HG02623 (cell line): ENCODE data around the gene OTOS.

ENCODE experiments used
- ATAC-seq: cut with Tn5 transposase; IDR thresholded peaks from one replicate; pipeline ENCODE4 v1.9.1; 2021; ENCODE audit warnings: moderate library complexity; ENCODE audit not compliant: unreplicated experiment

The OTOS gene

DNA sequence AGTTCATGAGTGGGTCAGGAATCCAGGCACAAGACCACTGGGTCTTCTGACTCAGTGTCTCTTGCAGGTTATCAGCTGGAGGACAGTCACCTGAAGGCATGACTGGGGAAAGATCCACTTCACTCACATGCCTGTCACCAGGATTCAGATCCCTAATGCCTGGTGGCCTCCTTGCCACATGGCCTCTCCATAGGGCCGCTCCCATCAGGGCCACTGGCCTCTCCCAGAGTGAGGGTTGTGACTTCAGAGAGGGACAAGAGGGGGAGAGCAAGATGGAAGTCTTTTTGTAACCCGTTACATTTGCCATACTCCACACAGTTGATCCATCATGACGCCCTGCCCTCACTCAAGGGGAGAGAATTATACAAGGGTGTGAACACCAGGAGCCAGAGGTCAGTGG, 13.0 kb upstream of the OTOS start:
- no peak for ATAC-seq

DNA sequence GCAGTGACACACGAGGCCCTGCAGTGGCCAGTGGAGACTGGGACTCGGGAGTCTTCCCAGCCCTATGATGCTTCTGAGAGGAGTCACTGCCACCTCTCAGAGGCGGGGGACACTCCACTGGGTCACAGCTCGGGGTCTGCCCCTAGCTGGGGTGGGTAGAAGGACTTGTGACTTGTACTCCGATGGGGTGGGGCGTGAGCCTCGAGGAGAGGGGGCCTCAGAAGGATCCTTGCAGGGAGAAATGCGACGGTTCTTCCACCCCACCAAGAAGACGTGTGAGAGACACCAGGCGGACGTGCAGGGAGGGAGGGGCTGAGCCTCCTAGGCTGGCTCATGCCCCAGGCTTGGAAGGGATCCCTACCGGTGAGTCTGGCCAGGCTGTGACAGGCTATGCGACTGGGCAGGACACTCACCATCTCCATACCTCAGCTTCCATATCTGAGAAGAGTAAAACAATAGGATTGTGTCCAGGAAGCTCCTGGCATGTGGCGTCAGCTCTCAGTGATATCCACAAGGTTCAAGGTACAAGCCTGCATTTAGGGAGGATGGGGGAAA, 11.1 kb upstream of the OTOS start:
- ATAC-seq = no peak

DNA sequence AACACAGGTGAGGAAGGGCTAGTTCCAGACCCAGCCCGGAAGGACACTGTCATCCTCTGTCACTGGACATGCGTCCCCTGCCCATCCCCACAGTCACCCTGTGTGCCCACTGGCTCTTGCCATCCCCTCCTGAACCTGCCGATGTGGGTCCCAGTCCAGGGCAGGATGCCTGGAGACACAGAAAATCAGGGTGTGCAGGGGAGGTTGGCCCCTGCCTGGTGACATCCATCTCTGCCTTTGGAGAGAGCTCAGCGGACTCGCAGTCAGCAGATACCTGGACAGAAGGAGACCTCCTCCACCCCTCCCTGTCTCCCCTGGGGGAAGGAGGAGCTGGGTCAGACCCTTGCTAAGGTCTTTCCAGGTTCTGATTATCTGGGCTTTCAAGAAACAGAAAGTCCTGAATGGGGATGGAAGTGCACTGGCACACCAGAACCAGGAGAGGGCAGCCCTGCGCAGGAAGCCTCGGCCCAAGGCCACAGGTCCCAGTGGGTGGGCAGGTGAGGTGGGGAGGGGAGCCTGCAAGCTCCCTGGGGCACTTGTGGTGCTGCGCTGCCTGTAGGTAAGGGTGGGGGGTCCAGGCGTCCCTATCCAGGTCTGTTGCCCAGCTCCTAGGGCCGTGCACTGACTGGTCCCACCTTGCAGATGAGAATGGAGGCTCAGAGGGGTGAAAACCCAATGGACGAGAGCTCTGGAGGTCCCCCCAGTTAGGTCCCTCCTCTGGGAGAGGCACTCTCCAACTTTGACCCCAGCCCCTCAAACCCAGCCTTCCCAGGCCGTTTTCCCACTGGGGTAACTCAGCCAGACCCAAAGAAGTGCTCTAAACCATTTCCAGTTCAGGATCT, 9.7 kb upstream of the OTOS start:
- ATAC-seq = no peak

GRCh38 chr2:240147911-240148587, 7.6 kb upstream of the OTOS start:
- no peak for ATAC-seq

GRCh38 chr2:240147382-240147781, 6.9 kb upstream of the OTOS start:
- no peak for ATAC-seq

DNA sequence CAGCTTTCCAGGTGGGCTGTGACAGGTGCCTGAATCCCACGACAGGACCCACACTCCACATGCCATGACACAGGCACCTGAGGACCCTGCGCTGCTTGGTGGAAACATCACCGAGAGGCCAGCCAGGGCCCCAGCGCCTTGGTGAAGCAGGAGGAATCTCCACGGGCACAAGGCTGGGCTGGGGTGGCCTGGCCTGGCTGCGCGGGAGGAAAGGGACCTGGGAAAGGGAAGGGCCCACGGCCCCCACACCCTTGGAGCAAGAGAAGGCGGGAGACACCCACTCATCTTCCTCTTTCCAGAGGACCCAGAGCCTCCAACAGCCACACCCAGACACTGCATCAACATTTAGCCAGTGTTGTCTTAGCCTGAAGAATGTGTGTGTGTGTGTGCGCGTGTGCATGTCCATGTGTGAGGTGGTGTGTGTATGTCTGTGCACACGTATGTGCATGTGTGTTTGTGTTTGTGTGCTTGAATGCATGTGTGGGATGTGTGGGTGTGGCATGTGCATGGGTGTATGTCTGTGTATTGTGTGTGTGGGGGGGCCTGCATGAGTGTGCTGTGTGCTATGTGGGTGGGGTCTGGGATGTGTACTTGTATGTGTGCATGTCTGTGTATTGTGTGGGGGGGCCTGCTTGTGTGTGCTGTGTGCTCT, 6.3 kb upstream of the OTOS start:
- no peak for ATAC-seq

DNA sequence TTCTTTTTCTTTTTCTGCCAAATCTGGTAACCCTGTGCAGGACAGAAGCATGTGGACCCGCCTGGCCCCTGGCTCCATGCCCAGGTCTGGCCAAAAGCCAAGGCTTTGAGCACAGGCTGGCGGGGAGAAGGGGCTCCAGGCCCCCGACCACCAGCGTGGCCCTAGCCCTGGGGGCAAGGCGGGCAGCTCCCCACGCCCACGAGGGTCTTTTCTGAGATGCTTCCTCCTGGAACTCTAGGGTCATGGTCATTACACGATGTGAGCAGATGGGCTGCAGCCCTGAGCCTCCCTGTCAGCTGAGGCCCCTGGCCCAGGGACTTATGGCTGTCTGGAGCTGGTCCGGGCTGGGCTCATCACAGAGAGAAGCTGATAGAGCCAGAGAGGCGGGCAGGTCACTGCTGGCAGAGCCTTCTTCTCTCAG, 5.7 kb upstream of the OTOS start:
- ATAC-seq = no peak

- ATAC-seq = no peak
Observed at GRCh38 chr2:240145461-240145860, 5.0 kb upstream of the OTOS start.

GRCh38 chr2:240144649-240145261, 4.3 kb upstream of the OTOS start:
- ATAC-seq = no peak

GRCh38 chr2:240143801-240144648, 3.6 kb upstream of the OTOS start:
- no peak for ATAC-seq

- no peak for ATAC-seq
Observed at GRCh38 chr2:240143276-240143675, 2.8 kb upstream of the OTOS start.

- no peak for ATAC-seq
Observed at GRCh38 chr2:240142859-240143258, 2.4 kb upstream of the OTOS start.

GRCh38 chr2:240142256-240142775, 1.9 kb upstream of the OTOS start:
- no peak for ATAC-seq

DNA sequence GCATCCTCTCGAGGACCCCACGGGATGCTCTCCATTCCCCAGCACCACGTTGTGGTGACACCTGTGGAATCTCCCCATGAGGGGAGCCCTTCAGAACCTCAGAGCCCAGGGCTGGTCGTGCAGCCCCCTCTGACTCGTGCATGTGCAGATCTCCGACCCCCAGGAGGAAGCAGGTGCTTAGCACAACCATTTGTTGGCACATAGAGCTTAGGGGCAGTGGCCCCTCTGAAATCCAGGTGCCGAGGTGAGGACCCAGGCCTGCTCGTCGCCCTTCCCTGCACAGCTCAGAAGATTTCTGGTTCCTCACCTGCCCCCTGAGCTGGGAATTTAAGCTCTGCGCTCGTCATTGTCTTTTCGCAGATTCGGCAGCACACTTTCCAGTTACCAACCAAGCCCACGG, 1.3 kb upstream of the OTOS start:
- no peak for ATAC-seq

DNA sequence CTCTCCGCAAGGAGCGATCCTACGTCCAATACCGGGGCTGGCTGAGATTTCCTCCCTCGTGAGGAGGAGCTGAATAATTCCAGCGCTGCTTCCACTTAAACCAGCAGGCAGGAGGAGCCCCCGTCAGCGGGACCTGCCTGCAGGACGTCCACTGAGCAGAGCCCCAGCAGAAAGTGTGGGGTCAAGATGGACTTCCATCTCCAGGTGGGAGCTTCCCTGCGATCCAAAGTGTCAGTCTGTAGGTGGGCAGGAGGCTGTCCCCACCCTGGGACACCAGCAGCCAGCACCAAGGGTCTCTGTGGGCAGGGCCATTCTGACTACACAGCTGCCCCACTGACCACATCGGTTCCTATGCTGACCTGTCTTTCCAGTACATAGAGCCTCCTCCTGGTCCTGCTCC, 462 bp upstream of the OTOS start:
- ATAC-seq = no peak

DNA sequence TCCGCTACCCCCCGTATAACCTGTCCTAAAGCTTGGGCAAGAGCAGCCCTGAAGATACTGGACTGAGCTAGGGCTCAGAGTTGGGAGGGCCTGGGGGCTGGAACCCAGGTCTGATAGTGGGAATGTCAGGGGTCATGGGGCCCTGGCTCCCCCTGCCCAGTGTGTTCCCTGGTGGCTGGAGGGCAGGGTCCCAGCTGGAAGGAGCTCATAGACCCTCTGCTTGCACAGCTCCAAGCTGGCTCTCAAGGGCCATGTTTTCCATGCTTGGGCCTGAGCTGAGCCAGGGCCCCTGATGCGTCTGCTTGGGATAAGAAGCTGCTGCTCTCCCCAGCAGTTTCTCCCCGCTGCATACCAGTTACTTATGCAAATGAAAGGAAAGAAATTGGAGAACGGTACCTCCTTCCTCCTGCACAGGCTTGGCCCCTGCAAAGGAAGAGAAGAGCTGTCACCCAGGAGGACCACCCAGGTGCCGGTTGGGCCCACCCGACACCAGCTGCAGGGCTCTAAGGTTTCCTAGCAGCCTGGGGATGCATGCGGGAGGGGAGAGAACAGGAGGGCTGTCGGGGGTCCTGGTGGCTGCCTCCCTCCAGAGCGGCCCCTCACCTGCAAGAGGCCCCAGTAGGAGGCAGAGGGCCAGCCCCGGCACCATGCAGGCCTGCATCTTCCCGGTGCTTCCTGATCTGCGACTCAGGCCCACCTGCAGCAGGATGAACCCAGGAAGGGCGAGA, 628 bp downstream of the OTOS start:
- no peak for ATAC-seq

GRCh38 chr2:240139011-240139441, 1.4 kb downstream of the OTOS start:
- no peak for ATAC-seq

GRCh38 chr2:240138254-240138984, 2.0 kb downstream of the OTOS start:
- ATAC-seq = no peak
